Tibial artery (tissue), 4 donors: Measurements from ENCODE around the gene KCNE3.

Experiments
- DNase-seq, 2 donors: peaks; one replicate each; pipeline ENCODE4 v3.0.0-alpha.2; 2019
- H3K27ac ChIP-seq, 2 donors: fragments of 200-600 bp; sonication (generic) in 1 of 2; 1 replicate in 1 of 2; 2 replicates in 1 of 2; pipeline ENCODE4 v1.5.1; 2018 to 2019; ENCODE audit warnings: mild to moderate bottlenecking in 1 of 2
- H3K27me3 ChIP-seq, 2 donors: fragments of 200-600 bp; sonication (generic) in 1 of 2; one replicate each; pipeline versions ENCODE4 v1.5.1 to v1.6.0; 2016 to 2019
- H3K36me3 ChIP-seq, 3 donors: fragments of 200-600 bp; sonication (generic) in 2 of 3; one replicate each; pipeline ENCODE4 v1.5.1; 2016 to 2019; ENCODE audit warnings: mild to moderate bottlenecking in 2 of 3
- H3K4me1 ChIP-seq, 4 donors: fragments of 200-600 bp; sonication (generic) in 2 of 4; 1 replicate in 3 of 4; 2 replicates in 1 of 4; pipeline ENCODE4 v1.5.1; 2016 to 2019
- H3K4me3 ChIP-seq, 2 donors: fragments of 200-600 bp; sonication (generic) in 1 of 2; 1 replicate in 1 of 2; 2 replicates in 1 of 2; pipeline ENCODE4 v1.5.1; 2018 to 2019; ENCODE audit warnings: mild to moderate bottlenecking in 2 of 2
- H3K9me3 ChIP-seq, 3 donors: fragments of 200-600 bp; sonication (generic) in 1 of 3; one replicate each; pipeline ENCODE4 v1.5.1; 2016 to 2019
- intact Hi-C: fragments of 100-400 bp; cut with DNase I; formaldehyde crosslinking; loops from one replicate; pipeline ENCODE4 v1.15.0; 2023; ENCODE audit warnings: low total_unique reads
- TF ChIP-seq, protein P1 (sequence below), 2 experiments: fragments of 200-600 bp in 1 of 2; fragments of 450-650 bp in 1 of 2; IDR thresholded peaks; one replicate each; pipeline ENCODE4 v1.5.1; 2017 to 2019; ENCODE audit warnings: antibody characterized with exemption in 2 of 2, mild to moderate bottlenecking in 1 of 2, moderate library complexity in 1 of 2

The KCNE3 gene

GRCh38 chr11:74463216-74463615, 4.1 kb downstream of the KCNE3 start:
- Histone ChIP-seq H3K9me3 (no peaks in the 10 kb centered on the region), H3K36me3 (no peaks in the 10 kb centered on the region), H3K27me3 (no peaks in the 10 kb centered on the region), H3K27ac (no peak overlapping the region), H3K4me1 (peaks cover 0 to 16% (median 6%) of the 10 kb centered on the region in 4 donors), H3K4me3 (no peak overlapping the region)
- intact Hi-C loops: no loop called here
- DNase-seq: no peak
- TF ChIP-seq, protein P1, sequence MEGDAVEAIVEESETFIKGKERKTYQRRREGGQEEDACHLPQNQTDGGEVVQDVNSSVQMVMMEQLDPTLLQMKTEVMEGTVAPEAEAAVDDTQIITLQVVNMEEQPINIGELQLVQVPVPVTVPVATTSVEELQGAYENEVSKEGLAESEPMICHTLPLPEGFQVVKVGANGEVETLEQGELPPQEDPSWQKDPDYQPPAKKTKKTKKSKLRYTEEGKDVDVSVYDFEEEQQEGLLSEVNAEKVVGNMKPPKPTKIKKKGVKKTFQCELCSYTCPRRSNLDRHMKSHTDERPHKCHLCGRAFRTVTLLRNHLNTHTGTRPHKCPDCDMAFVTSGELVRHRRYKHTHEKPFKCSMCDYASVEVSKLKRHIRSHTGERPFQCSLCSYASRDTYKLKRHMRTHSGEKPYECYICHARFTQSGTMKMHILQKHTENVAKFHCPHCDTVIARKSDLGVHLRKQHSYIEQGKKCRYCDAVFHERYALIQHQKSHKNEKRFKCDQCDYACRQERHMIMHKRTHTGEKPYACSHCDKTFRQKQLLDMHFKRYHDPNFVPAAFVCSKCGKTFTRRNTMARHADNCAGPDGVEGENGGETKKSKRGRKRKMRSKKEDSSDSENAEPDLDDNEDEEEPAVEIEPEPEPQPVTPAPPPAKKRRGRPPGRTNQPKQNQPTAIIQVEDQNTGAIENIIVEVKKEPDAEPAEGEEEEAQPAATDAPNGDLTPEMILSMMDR (IDR thresholded peaks at IDR 0.05): no peak

GRCh38 chr11:74462631-74463030, 4.7 kb downstream of the KCNE3 start:
- Histone ChIP-seq H3K27ac (no peak overlapping the region), H3K4me3 (no peak overlapping the region), H3K27me3 (no peaks in the 10 kb centered on the region), H3K9me3 (no peaks in the 10 kb centered on the region), H3K36me3 (no peaks in the 10 kb centered on the region), H3K4me1 (peaks cover 0 to 14% (median 5%) of the 10 kb centered on the region in 4 donors)
- intact Hi-C loops: no loop called here
- TF ChIP-seq, protein P1 (IDR thresholded peaks at IDR 0.05): no peak
- no peak for DNase-seq

DNA sequence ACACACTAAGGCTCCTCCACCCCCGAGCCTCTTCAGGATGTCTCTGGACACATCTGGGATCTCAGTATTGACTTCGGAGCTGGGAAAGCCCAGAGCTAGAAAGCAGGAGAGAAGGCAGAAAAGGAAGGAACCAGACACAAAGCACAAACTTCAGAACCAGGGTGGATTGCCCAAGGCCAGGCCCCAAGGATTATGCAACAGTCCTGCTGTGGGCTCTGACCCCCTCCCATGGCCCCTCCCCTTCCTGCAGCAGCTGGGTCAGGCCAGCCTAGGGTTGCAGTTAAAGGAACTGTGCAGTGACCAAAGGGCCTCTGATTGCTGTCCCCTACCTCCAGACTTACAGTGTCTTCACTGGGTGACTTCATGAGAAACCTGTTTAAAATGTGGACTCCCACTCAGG, 5.3 kb downstream of the KCNE3 start:
- H3K36me3 ChIP-seq: no peaks in the 10 kb centered on the region
- peak overlapping the region; percentile 8 to 18 for H3K4me3 ChIP-seq
- H3K4me1 ChIP-seq: peaks cover 0 to 8% (median 2%) of the 10 kb centered on the region in 4 donors
- intact Hi-C loops: no loop called here
- H3K9me3 ChIP-seq: no peaks in the 10 kb centered on the region
- no peak overlapping the region for H3K27ac ChIP-seq
- TF ChIP-seq, protein P1 (IDR thresholded peaks at IDR 0.05): no peak
- DNase-seq: peak; percentile 81 to 84
- H3K27me3 ChIP-seq: no peaks in the 10 kb centered on the region

GRCh38 chr11:74460481-74461154, 6.7 kb downstream of the KCNE3 start:
- intact Hi-C loops: no loop called here
- no peak overlapping the region for H3K27ac ChIP-seq
- no peak for DNase-seq

GRCh38 chr11:74460065-74460464, 7.3 kb downstream of the KCNE3 start:
- TF ChIP-seq, protein P1 (IDR thresholded peaks at IDR 0.05): no peak
- H3K4me1 ChIP-seq: no peaks in the 10 kb centered on the region

More at GRCh38 chr11:74460481-74461154, 6.7 kb downstream of the KCNE3 start:
- Histone ChIP-seq H3K36me3 (no peaks in the 10 kb centered on the region), H3K9me3 (no peaks in the 10 kb centered on the region), H3K4me1 (no peaks in the 10 kb centered on the region), H3K27me3 (no peaks in the 10 kb centered on the region), H3K4me3 (no peak overlapping the region)
- TF ChIP-seq, protein P1 (IDR thresholded peaks at IDR 0.05): no peak

More at GRCh38 chr11:74460065-74460464, 7.3 kb downstream of the KCNE3 start:
- Histone ChIP-seq H3K9me3 (no peaks in the 10 kb centered on the region), H3K36me3 (no peaks in the 10 kb centered on the region), H3K27ac (no peak overlapping the region), H3K4me3 (no peak overlapping the region), H3K27me3 (no peaks in the 10 kb centered on the region)
- intact Hi-C loops: no loop called here
- no peak for DNase-seq
